Neural progenitor cell (in vitro differentiated cells): ENCODE measurements around the gene FIG4. TPM values are rescaled to one million over a fixed set of nuclear protein-coding genes. Genes with fewer than 3 reads are reported as not detected.

ENCODE experiments used
- DNase-seq: peaks from one replicate; pipeline ENCODE4 v3.0.0-alpha.2; 2016; ENCODE audit warnings: low spot score
- H2AFZ ChIP-seq: fragments of 200-600 bp; sonication (generic); replicated peaks from 2 replicates; pipeline ENCODE4 v1.6.1; 2016; ENCODE audit warnings: antibody characterized with exemption
- H3F3A ChIP-seq: fragments of 200-600 bp; sonication (generic); 2 replicates; pipeline ENCODE4 v1.6.1; 2016; ENCODE audit warnings: antibody characterized with exemption, low read depth
- H3K27ac ChIP-seq: fragments of 200-600 bp; sonication (generic); 2 replicates; pipeline ENCODE4 v1.5.1; 2016; ENCODE audit warnings: mild to moderate bottlenecking
- H3K27me3 ChIP-seq: fragments of 200-600 bp; sonication (generic); 2 replicates; pipeline ENCODE4 v1.6.1; 2016; ENCODE audit warnings: mild to moderate bottlenecking, moderate library complexity
- H3K36me3 ChIP-seq: fragments of 200-600 bp; sonication (generic); 2 replicates; pipeline ENCODE4 v1.5.1; 2016
- H3K4me1 ChIP-seq: fragments of 200-600 bp; sonication (generic); 2 replicates; pipeline ENCODE4 v1.6.1; 2016; ENCODE audit warnings: mixed run types
- H3K4me2 ChIP-seq: fragments of 200-600 bp; sonication (generic); 2 replicates; pipeline ENCODE4 v1.6.1; 2016
- H3K4me3 ChIP-seq: fragments of 200-600 bp; sonication (generic); 2 replicates; pipeline ENCODE4 v1.5.1; 2016
- H3K79me2 ChIP-seq: fragments of 200-600 bp; sonication (generic); 2 replicates; pipeline ENCODE4 v1.6.1; 2016; ENCODE audit warnings: low read depth
- H3K9ac ChIP-seq: fragments of 200-600 bp; sonication (generic); 2 replicates; pipeline ENCODE4 v1.6.1; 2016
- H3K9me3 ChIP-seq: fragments of 200-600 bp; sonication (generic); 2 replicates; pipeline ENCODE4 v1.5.1; 2016; ENCODE audit warnings: low read depth
- H4K20me1 ChIP-seq: fragments of 200-600 bp; sonication (generic); 2 replicates; pipeline ENCODE4 v1.6.1; 2016; ENCODE audit warnings: low read depth
- H3K27ac Mint-ChIP-seq: 3 replicates; pipeline ENCODE4 v1.8.0; 2021; ENCODE audit warnings: mixed read lengths
- H3K27me3 Mint-ChIP-seq: 2 replicates; pipeline ENCODE4 v1.8.0; 2022; ENCODE audit warnings: low read depth, mild to moderate bottlenecking, inconsistent platforms, moderate library complexity, mixed read lengths; ENCODE audit not compliant: insufficient read depth
- H3K36me3 Mint-ChIP-seq: 3 replicates; pipeline ENCODE4 v1.8.0; 2021; ENCODE audit warnings: mixed read lengths
- H3K4me1 Mint-ChIP-seq: 3 replicates; pipeline ENCODE4 v1.8.0; 2021; ENCODE audit warnings: mixed read lengths
- H3K4me3 Mint-ChIP-seq: 3 replicates; pipeline ENCODE4 v1.8.0; 2021; ENCODE audit warnings: mild to moderate bottlenecking, moderate library complexity, mixed read lengths
- H3K9me3 Mint-ChIP-seq: 3 replicates; pipeline ENCODE4 v1.8.0; 2020; ENCODE audit warnings: mixed read lengths
- CTCF ChIP-seq: fragments of 200-600 bp; sonication (generic); IDR thresholded peaks from 2 replicates; pipeline ENCODE4 v1.5.1; 2017; ENCODE audit warnings: antibody characterized with exemption, mild to moderate bottlenecking
- EZH2 ChIP-seq: fragments of 200-600 bp; sonication (generic); IDR thresholded peaks from 2 replicates; pipeline ENCODE4 v1.6.1; 2017; ENCODE audit warnings: antibody characterized with exemption, mild to moderate bottlenecking, moderate library complexity
- EZH2phosphoT487 ChIP-seq: fragments of 200-600 bp; sonication (generic); IDR thresholded peaks from 2 replicates; pipeline ENCODE4 v1.6.1; 2017; ENCODE audit warnings: antibody characterized with exemption
- total RNA-seq: library from RNA; depleted of rRNA; stranded (reverse); fragments of >200 nt; gene quantifications from 2 replicates; pipeline ENCODE4 v1.2.3, GENCODE V29; 2015; ENCODE audit warnings: low replicate concordance

The FIG4 gene
- total RNA-seq, 1 donor from 2014 or later = 51.3 TPM

- Mint-ChIP-seq H3K36me3 (no peaks in the 10 kb centered on the region), H3K27ac (no peak overlapping the region), H3K4me3 (no peak overlapping the region), H3K4me1 (no peaks in the 10 kb centered on the region), H3K27me3 (no peaks in the 10 kb centered on the region), H3K9me3 (no peaks in the 10 kb centered on the region)
- H3F3A ChIP-seq = no peaks in the 10 kb centered on the region
- H3K27me3 ChIP-seq = no peaks in the 10 kb centered on the region
- TF ChIP-seq CTCF = no peak
- TF ChIP-seq EZH2phosphoT487 = no peak
- no peak for TF ChIP-seq EZH2
- H3K4me2 ChIP-seq = no peak overlapping the region
- H4K20me1 ChIP-seq = no peaks in the 10 kb centered on the region
- no peak overlapping the region for H3K4me3 ChIP-seq
- no peak overlapping the region for H2AFZ ChIP-seq
- DNase-seq = no peak
- no peaks in the 10 kb centered on the region for H3K79me2 ChIP-seq
- no peak overlapping the region for H3K27ac ChIP-seq
- H3K36me3 ChIP-seq = no peaks in the 10 kb centered on the region
- no peak overlapping the region for H3K9ac ChIP-seq
- no peaks in the 10 kb centered on the region for H3K9me3 ChIP-seq
- H3K4me1 ChIP-seq = no peaks in the 10 kb centered on the region
These were observed 181.5 kb downstream of the FIG4 start for GRCh38 chr6:109872549-109872948.

GRCh38 chr6:109872968-109873545 lies 182.0 kb downstream of the FIG4 start:
- Histone ChIP-seq H3K27me3 (no peaks in the 10 kb centered on the region), H3K27ac (no peak overlapping the region), H2AFZ (no peak overlapping the region), H3K4me1 (no peaks in the 10 kb centered on the region), H3K36me3 (no peaks in the 10 kb centered on the region), H3K9me3 (no peaks in the 10 kb centered on the region), H3K9ac (no peak overlapping the region), H3K79me2 (no peaks in the 10 kb centered on the region), H3F3A (no peaks in the 10 kb centered on the region), H4K20me1 (no peaks in the 10 kb centered on the region), H3K4me2 (no peak overlapping the region), H3K4me3 (no peak overlapping the region)
- no peak for DNase-seq
- Mint-ChIP-seq H3K27me3 (no peaks in the 10 kb centered on the region), H3K9me3 (no peaks in the 10 kb centered on the region), H3K36me3 (no peaks in the 10 kb centered on the region), H3K27ac (no peak overlapping the region), H3K4me3 (no peak overlapping the region), H3K4me1 (peaks cover 3% of the 10 kb centered on the region)
- TF ChIP-seq EZH2phosphoT487 (no peak), CTCF (no peak), EZH2 (no peak)

GRCh38 chr6:109874086-109874485 lies 183.0 kb downstream of the FIG4 start:
- Histone ChIP-seq H3K9me3 (no peaks in the 10 kb centered on the region), H3K4me1 (no peaks in the 10 kb centered on the region), H3K4me3 (no peak overlapping the region), H3K4me2 (no peak overlapping the region), H2AFZ (no peak overlapping the region), H3K79me2 (no peaks in the 10 kb centered on the region), H4K20me1 (no peaks in the 10 kb centered on the region), H3K27ac (no peak overlapping the region), H3K36me3 (no peaks in the 10 kb centered on the region), H3K9ac (no peak overlapping the region), H3K27me3 (no peaks in the 10 kb centered on the region), H3F3A (no peaks in the 10 kb centered on the region)
- no peak overlapping the region for H3K4me3 Mint-ChIP-seq
- H3K4me1 Mint-ChIP-seq = peaks cover 3% of the 10 kb centered on the region
- no peak for TF ChIP-seq CTCF
- no peak for DNase-seq
- H3K27me3 Mint-ChIP-seq = no peaks in the 10 kb centered on the region
- H3K9me3 Mint-ChIP-seq = no peaks in the 10 kb centered on the region
- H3K27ac Mint-ChIP-seq = no peak overlapping the region
- H3K36me3 Mint-ChIP-seq = no peaks in the 10 kb centered on the region
